Subcutaneous adipose tissue (tissue), 4 donors: ENCODE measurements around the gene BTF3. TPM values are rescaled to one million over a fixed set of nuclear protein-coding genes. Genes with fewer than 3 reads are reported as not detected.

Experiments used
- CTCF ChIP-seq: fragments of 450-650 bp; IDR thresholded peaks from one replicate; pipeline ENCODE4 v1.5.1; 2016; ENCODE audit warnings: low read depth, mild to moderate bottlenecking, control low read depth, antibody characterized with exemption, moderate library complexity
- total RNA-seq, 4 donors: library from RNA; depleted of rRNA; stranded (reverse); fragments of >200 nt; gene quantifications; one replicate each; pipeline ENCODE4 v1.1.0, GENCODE V29; 2016

The BTF3 gene
- total RNA-seq, 4 donors from 2014 or later: 429 to 545 (median 461) TPM

GRCh38 chr5:73480500-73480899, 17.7 kb upstream of the BTF3 start:
- TF ChIP-seq CTCF: no peak

GRCh38 chr5:73482383-73483136, 15.7 kb upstream of the BTF3 start:
- TF ChIP-seq CTCF: no peak

GRCh38 chr5:73483676-73484075, 14.6 kb upstream of the BTF3 start:
- TF ChIP-seq CTCF: no peak

GRCh38 chr5:73484511-73484910, 13.7 kb upstream of the BTF3 start:
- TF ChIP-seq CTCF: no peak

GRCh38 chr5:73485715-73486114, 12.5 kb upstream of the BTF3 start:
- no peak for TF ChIP-seq CTCF

- TF ChIP-seq CTCF: no peak
Measured at GRCh38 chr5:73486119-73486899, 11.9 kb upstream of the BTF3 start.

GRCh38 chr5:73487815-73488214, 10.4 kb upstream of the BTF3 start:
- no peak for TF ChIP-seq CTCF
